Omental fat pad (tissue), 4 donors: ENCODE results near the gene CDH15. TPM values are rescaled to one million over a fixed set of nuclear protein-coding genes. Genes with fewer than 3 reads are reported as not detected.

Experiments used
- ATAC-seq: fragments of 150-250 bp; one replicate; pipeline ENCODE4 v1.9.1; 2016; ENCODE audit warnings: mild to moderate bottlenecking, moderate library complexity; ENCODE audit not compliant: low FRiP score
- DNase-seq: peaks from one replicate; pipeline ENCODE4 v3.0.0-alpha.2; 2019; ENCODE audit warnings: low spot score
- total RNA-seq, 4 donors: library from RNA; depleted of rRNA; stranded (reverse); fragments of >200 nt; gene quantifications; one replicate each; pipeline ENCODE4 v1.1.0, GENCODE V29; 2016
- TF ChIP-seq, protein P1 (sequence below), 3 donors: fragments of 450-650 bp; IDR thresholded peaks; one replicate each; pipeline ENCODE4 v1.5.1; 2016 to 2017; ENCODE audit warnings: antibody characterized with exemption in 3 of 3, mild to moderate bottlenecking in 3 of 3, moderate library complexity in 2 of 3

The CDH15 gene
- total RNA-seq, 4 donors from 2014 or later: not detected

DNA sequence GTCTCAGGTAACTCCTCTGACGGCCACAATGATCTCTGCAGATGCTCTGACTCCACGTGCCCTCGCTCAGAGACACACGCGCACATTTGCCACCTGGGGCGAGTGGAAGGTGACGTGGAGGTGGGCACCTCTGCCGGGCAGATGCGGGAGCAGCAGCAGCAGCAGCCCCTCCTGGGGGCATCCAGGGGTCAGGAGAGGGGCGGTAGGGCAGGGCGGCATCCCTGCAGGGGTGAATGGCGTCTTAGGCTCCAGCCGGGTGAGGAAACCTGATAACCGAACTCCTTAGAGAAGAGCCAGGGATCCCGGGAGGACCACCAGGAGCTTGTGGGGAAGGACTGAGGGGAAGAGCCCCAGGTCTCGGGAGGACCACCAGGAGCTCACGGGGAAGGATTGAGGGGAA, 34.6 kb upstream of the CDH15 start:
- no peak for ATAC-seq
- TF ChIP-seq, protein P1, sequence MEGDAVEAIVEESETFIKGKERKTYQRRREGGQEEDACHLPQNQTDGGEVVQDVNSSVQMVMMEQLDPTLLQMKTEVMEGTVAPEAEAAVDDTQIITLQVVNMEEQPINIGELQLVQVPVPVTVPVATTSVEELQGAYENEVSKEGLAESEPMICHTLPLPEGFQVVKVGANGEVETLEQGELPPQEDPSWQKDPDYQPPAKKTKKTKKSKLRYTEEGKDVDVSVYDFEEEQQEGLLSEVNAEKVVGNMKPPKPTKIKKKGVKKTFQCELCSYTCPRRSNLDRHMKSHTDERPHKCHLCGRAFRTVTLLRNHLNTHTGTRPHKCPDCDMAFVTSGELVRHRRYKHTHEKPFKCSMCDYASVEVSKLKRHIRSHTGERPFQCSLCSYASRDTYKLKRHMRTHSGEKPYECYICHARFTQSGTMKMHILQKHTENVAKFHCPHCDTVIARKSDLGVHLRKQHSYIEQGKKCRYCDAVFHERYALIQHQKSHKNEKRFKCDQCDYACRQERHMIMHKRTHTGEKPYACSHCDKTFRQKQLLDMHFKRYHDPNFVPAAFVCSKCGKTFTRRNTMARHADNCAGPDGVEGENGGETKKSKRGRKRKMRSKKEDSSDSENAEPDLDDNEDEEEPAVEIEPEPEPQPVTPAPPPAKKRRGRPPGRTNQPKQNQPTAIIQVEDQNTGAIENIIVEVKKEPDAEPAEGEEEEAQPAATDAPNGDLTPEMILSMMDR (IDR thresholded peaks at IDR 0.05): no peak
- DNase-seq: no peak

DNA sequence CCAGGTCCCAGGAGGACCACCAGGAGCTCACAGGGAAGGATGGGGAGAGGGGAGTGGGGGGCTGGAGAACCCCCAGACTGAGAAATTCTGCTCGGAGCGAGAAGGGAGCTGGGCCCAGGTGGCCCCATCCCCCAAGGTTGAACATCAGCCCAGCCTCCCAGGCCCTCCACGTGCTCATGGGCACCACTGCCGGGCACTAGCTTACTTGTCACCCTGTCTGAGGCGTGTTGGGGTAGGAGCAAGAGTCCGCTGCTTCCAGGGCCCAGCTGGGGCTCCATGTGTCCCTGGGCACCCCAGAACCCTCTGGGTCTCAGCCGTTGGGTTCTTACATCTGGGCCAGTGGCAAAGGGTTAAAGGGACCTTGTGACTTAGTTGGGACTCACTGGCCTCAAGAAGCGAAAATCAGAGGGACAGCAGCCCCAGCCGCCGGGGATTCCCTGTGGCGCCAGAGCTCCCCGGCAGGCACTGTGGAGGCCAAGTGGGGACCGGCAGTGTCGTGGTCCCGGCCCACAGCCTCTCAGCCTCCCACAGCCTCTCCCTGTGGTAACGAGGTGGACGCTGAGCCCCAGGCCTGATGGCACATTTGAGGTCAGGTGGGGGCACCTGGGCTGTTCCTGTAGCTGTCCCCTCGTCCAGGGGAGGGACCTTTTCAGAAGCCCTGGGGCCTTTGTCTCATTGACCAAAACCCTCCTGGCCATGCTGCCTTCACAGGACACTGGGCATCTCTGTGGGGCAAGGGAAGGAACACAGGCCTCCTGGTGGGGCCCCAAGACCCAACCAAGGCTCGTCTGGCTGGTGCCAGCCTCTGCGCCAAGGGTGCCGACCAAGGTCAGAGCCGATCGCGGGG, 33.7 kb upstream of the CDH15 start:
- no peak for DNase-seq
- TF ChIP-seq, protein P1 (IDR thresholded peaks at IDR 0.05): no peak
- ATAC-seq: no peak

DNA sequence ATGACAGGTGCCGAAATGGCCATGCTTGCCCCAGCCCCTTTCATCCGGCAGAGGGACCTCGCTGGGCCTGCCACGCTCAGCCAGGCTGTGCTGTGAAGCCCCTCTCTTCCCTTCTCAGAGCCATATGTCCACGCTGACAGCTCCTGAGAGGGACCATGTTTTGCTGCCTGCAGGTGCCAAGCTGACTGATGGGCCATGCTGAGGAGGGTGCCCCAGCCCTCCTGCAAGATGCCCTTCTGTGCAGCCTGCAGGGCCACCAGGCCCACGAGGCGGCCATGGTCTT, 33.1 kb upstream of the CDH15 start:
- no peak for DNase-seq
- TF ChIP-seq, protein P1 (IDR thresholded peaks at IDR 0.05): no peak
- ATAC-seq: no peak

DNA sequence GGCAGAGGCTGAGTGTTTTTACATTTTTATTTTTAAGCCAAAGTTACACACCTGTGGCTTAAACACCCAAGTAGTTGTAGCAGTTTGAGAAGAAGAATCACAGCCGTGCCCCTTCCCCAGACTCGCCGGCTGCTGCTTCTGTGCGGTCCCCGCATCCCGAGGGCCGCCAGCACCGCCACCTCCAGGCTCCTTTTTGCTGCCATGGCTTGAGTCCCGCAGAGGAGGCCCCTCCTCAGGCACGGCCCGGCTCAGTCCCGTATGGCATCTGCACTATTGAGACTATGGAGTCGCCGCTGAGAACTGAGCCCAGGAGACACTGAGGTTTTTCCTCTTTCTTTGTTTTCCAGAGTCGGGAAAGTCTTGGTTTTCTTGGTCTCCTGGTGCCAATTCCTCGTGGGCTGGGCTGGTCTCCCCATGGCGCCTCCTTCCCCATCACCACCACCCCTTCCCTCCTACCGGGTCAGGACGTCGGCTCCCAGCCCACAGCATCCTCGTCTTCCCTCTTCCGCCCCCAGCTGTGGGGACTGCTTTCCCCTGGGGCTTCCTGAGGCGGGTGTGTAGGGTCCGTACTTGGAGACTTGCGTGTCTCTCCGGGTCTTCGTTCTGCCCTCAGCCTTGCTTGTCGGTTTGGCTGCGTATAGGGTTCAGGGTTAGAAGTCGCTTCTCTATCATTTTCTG, 32.6 kb upstream of the CDH15 start:
- ATAC-seq (no peak), DNase-seq (no peak)
- TF ChIP-seq, protein P1 (IDR thresholded peaks at IDR 0.05): no peak

DNA sequence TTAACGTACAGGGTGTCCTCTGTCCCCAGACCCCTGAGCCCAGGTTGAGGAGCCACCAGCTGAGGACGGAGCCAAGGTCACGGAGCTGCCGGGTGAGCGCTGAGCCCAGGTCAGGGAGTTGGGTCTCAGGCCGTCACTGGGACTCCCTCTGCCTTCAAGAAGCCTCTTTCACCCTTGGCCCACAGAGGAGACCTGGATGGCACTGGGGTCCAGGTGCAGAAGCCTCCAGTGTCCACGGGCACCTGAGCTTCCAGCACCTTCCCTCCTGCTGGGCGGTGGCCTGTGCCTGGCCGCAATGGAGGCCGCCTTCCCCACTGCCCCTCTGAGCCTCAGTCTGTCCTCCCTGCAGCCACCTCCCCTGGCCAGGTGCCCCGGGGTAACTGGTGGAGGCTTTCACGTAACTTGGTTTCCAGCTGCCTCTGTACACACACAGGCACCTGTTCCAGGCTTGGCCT, 31.6 kb upstream of the CDH15 start:
- DNase-seq (no peak), ATAC-seq (no peak)
- TF ChIP-seq, protein P1 (IDR thresholded peaks at IDR 0.05): no peak

DNA sequence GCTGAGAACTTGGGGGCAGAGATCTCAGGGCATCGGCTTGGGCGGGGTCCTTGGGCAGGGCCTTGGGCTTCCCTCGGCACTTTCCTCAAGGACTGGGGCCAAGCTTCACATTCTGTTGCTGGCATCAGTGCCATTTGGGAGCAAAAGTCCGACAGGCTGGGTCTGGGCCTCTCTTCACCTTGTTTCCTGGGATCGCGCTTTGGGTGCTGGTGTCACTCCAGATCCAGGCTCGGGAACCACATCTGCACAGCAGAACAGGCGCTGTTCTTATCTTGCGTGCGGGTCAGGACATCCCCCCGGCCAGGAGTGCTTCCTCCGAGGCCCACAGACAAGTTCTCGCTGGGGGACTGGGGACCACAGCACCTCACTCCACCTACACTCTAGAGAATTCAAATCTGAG, 31.1 kb upstream of the CDH15 start:
- TF ChIP-seq, protein P1 (IDR thresholded peaks at IDR 0.05): no peak

More for the DNA sequence above, 31.1 kb upstream of the CDH15 start:
- DNase-seq: no peak
- ATAC-seq: no peak
